ENCODE data around the gene DIAPH1.

DNA sequence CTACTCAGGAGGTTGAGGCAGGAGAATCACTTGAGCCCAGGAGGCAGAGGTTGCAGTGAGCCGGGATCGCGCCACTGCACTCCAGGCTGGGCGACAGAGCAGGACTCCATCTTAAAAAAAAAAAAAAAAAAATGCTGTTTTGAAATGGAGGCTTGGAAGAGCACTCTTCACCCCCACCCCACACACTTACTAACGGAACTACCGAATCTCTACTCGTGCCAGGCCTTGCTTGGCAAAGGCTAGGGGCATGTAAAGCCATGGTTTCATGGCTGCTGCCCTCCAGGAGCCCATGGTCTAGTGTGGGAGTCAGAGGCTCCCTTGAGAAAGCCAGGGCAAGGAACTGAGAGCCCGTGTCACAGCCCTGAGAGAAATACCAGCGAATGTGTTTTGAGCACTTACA, 108.6 kb downstream of the DIAPH1 start:
- TF ChIP-seq, protein P1, sequence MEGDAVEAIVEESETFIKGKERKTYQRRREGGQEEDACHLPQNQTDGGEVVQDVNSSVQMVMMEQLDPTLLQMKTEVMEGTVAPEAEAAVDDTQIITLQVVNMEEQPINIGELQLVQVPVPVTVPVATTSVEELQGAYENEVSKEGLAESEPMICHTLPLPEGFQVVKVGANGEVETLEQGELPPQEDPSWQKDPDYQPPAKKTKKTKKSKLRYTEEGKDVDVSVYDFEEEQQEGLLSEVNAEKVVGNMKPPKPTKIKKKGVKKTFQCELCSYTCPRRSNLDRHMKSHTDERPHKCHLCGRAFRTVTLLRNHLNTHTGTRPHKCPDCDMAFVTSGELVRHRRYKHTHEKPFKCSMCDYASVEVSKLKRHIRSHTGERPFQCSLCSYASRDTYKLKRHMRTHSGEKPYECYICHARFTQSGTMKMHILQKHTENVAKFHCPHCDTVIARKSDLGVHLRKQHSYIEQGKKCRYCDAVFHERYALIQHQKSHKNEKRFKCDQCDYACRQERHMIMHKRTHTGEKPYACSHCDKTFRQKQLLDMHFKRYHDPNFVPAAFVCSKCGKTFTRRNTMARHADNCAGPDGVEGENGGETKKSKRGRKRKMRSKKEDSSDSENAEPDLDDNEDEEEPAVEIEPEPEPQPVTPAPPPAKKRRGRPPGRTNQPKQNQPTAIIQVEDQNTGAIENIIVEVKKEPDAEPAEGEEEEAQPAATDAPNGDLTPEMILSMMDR (IDR thresholded peaks at IDR 0.05), result no peak
- TF ChIP-seq POLR2AphosphoS5 (IDR thresholded peaks at IDR 0.05), result no peak
